ENCODE data around the gene MGMT. TPM values are rescaled to one million over a fixed set of nuclear protein-coding genes. Genes with fewer than 3 reads are reported as not detected.

MGMT gene
- total and polyA plus RNA-seq, 9 of the 15 experiments (the other 6 are each of a cell fraction or from before 2014, with no cell fraction given), result 0.03 to 0.29 (median 0.11) TPM; not detected in 4

DNA sequence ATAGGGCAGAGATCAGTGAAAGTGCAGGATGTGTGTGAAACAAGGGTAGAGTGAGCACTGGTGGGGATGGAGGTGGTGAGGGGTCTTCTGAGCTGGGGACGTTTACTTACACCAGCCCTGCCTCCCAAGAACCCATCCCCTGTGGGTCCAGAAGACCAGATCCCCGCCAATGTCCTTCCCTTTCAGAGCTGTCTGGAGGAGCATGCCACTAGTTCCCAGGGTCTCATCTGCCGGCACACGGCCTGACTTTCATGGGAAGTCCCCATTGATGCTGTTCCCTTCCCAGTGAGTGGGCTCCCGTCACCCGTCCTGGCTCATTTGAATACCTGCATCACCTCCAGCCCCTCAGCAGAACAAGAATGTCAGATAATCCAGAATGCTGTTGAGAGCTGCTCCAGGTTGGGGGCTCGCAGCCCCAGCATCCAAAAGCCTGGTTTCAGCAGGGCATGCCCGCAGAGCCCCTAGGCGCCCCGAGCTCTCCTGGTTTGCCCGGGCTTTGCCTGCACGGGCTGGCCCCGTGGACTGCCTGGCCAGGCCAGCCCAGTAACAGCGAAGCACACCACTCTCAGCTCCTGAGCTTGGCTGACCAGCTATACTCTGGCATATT, 246.7 kb downstream of the MGMT start:
- Histone ChIP-seq H3K36me3 (ENCODE audit: control insufficient read depth, insufficient read depth, low read length) (no peaks in the 10 kb centered on the region), H3K9me3 (replicated peaks; ENCODE audit: control insufficient read depth, insufficient read depth, low read depth, low read length) (no peaks in the 10 kb centered on the region), H4K20me1 (replicated peaks; ENCODE audit: control insufficient read depth, insufficient read depth, low read length) (no peaks in the 10 kb centered on the region), H3K79me2 (ENCODE audit: control insufficient read depth, insufficient read depth, low read length) (no peaks in the 10 kb centered on the region), H3K27ac (ENCODE audit: extremely low read depth, low read depth, low read length) (no peak overlapping the region), H3K9ac (ENCODE audit: insufficient read depth in 1 of 2, low read depth in 2 of 2, low read length in 2 of 2) (no peak overlapping the region), H3K9me1 (ENCODE audit: control insufficient read depth, insufficient read depth, low read length) (no peaks in the 10 kb centered on the region), H3K4me1 (replicated peaks in 1 of 2; ENCODE audit: control insufficient read depth in 2 of 2, insufficient read depth in 2 of 2, low read length in 2 of 2) (no peaks in the 10 kb centered on the region), H2AFZ (ENCODE audit: low read depth, low read length) (no peak overlapping the region), H3K27me3 (ENCODE audit: control insufficient read depth in 2 of 2, insufficient read depth in 2 of 2, low read length in 2 of 2) (peaks cover 0 to 25% of the 10 kb centered on the region in 2 experiments; a peak in 4 of 5 replicates), H3K4me3 (no peak overlapping the region), H3K4me2 (ENCODE audit: insufficient read depth, low read length) (no peak overlapping the region)
- FAIRE-seq (no peak), ATAC-seq (no peak), DNase-seq (ENCODE audit: extremely low read depth in 1 of 4, low spot score in 3 of 4) (no peak)
- in situ Hi-C loops (cut with MboI), result no loop called here
- intact Hi-C loops (cut with micrococcal nuclease), result no loop called here
- ChIA-PET POLR2A (interaction anchor here (1.0 kb wide), 1 partner anchor 26 kb away, joined by 3 read pairs; no protein-coding TSS in a partner anchor), CTCF (ENCODE audit: low intra/inter-chr PET ratio) (no interaction called here)
- 3% methylated on average over 6 of the region's 14 CpGs for WGBS (ENCODE audit: insufficient coverage, low coverage, missing lambda C conversion rate)
- no TSS peak for BruUV-seq (replicated peaks)
- TF ChIP-seq MAFK (IDR thresholded peaks at IDR 0.05; ENCODE audit: low read length) (no peak), MYNN (IDR thresholded peaks at IDR 0.05) (no peak), MYNN (CRISPR knock-in tag; IDR thresholded peaks at IDR 0.05) (no peak), MTA2 (IDR thresholded peaks at IDR 0.05; ENCODE audit: low read depth) (no peak)

DNA sequence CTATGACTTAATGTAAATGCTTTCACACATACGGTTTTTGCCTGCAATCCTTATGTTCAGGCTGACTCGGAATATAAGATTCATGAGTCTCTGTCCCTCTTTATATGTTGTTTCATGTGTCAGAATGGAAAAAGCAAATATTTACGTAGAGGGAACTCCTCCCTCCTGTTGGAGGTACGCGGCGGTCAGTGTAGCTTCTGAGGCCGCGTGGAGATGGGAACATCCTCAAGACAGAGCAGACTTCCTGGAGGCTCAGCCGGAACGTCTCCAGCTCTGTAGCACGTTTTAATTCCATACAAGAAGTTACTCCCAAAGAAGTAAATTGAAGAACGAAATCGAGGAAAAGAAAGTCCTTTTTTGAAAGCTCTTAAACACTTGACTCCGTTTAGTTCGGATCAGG, 248.8 kb downstream of the MGMT start:
- Histone ChIP-seq H3K4me1 (replicated peaks in 1 of 2; ENCODE audit: control insufficient read depth in 2 of 2, insufficient read depth in 2 of 2, low read length in 2 of 2) (no peaks in the 10 kb centered on the region), H3K79me2 (ENCODE audit: control insufficient read depth, insufficient read depth, low read length) (no peaks in the 10 kb centered on the region), H3K9ac (ENCODE audit: insufficient read depth in 1 of 2, low read depth in 2 of 2, low read length in 2 of 2) (no peak overlapping the region), H3K9me1 (ENCODE audit: control insufficient read depth, insufficient read depth, low read length) (no peaks in the 10 kb centered on the region), H2AFZ (ENCODE audit: low read depth, low read length) (no peak overlapping the region), H3K27me3 (ENCODE audit: control insufficient read depth in 2 of 2, insufficient read depth in 2 of 2, low read length in 2 of 2) (peaks cover 0 to 36% of the 10 kb centered on the region in 2 experiments; a peak in 4 of 5 replicates), H3K27ac (ENCODE audit: extremely low read depth, low read depth, low read length) (no peak overlapping the region), H3K36me3 (ENCODE audit: control insufficient read depth, insufficient read depth, low read length) (no peaks in the 10 kb centered on the region), H3K9me3 (replicated peaks; ENCODE audit: control insufficient read depth, insufficient read depth, low read depth, low read length) (no peaks in the 10 kb centered on the region), H4K20me1 (replicated peaks; ENCODE audit: control insufficient read depth, insufficient read depth, low read length) (no peaks in the 10 kb centered on the region), H3K4me3 (no peak overlapping the region), H3K4me2 (ENCODE audit: insufficient read depth, low read length) (no peak overlapping the region)
- no peak for DNase-seq (ENCODE audit: extremely low read depth in 1 of 4, low spot score in 3 of 4)
- 2% methylated on average over 13 of the region's 15 CpGs for WGBS (ENCODE audit: insufficient coverage, low coverage, missing lambda C conversion rate)
- in situ Hi-C loops (cut with MboI), result no loop called here
- CTCF ChIA-PET (ENCODE audit: low intra/inter-chr PET ratio), result no interaction called here
- FAIRE-seq, result no peak
- intact Hi-C loops (cut with micrococcal nuclease), result no loop called here
- no peak for ATAC-seq
- TF ChIP-seq SREBF2 (CRISPR knock-in tag; IDR thresholded peaks at IDR 0.05) (no peak), PTTG1 (tag; IDR thresholded peaks at IDR 0.05; ENCODE audit: low read depth) (no peak)
- no TSS peak for BruUV-seq (replicated peaks)
- POLR2A ChIA-PET, result no interaction called here

All from K562 (cell line).